ENCODE measurements around the gene E2F6. TPM values are rescaled to one million over a fixed set of nuclear protein-coding genes. Genes with fewer than 3 reads are reported as not detected.
"Not testable (repeated sequence)": the region's sequence is repeated elsewhere in the genome, so short reads cannot be mapped to it uniquely, and the experiment has no call there.

The E2F6 gene
- polyA plus RNA-seq, 3 donors from 2014 or later = 2.8 to 7.6 (median 6.6) TPM

DNA sequence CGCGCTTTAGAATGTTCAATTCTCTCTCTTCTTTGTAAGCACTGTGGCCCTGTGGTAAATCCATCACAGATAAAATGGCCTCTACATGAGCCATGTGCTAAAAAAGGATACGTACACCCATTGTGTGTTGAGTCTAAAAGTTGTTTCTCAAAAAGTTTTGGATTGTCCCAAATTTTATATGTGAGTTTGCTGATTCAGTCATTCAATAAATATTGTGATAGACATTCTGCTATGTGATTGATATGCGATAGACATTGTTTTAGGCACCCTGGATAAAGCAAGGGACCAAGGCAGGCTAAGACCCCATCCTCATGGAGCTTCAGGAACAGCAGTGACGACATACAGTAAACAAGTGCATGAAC is 53.5 kb downstream of the E2F6 start:
- Mint-ChIP-seq H3K4me1 (no peaks in the 10 kb centered on the region), H3K27ac (no peak overlapping the region), H3K36me3 (no peaks in the 10 kb centered on the region), H3K27me3 (ENCODE audit: low read depth in 3 of 3) (peaks cover 1 to 10% (median 6%) of the 10 kb centered on the region in 3 donors), H3K9me3 (peaks cover 0 to 2% (median 0%) of the 10 kb centered on the region in 6 donors), H3K4me3 (no peak overlapping the region)
- DNase-seq = no peak

DNA sequence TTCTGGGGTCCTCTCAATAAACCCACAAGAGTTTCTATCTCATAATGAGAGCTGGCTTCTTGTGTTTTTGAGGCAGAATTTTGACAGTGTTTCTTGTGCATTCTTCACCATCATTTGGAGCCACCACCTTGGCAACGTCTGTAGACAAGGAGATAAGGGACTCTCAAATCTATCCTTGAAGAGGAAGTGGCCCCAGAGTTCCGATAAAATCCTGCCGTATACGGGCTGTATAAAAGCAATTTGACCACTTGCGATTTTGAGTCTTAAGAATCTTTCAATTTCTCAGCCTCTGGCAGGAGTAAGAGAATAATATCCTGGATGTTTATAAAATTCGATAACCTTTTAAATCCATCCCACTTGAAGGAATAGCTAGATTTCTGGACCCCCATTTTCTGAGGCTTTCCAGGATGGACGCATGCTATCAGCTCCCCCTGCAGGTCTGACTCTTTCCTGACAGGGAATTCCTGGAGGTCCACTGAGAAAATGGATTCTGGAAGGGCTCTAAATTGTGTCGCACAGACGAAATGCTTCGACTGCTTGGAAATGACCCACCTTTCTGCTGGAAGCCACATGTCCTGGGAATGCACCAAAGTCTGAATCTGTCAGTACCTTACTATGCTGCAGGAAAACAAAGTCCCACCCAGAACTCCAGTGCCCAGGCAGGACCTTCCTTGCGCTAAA is 54.1 kb downstream of the E2F6 start:
- no peaks in the 10 kb centered on the region for H3K36me3 Mint-ChIP-seq
- DNase-seq = no peak
- H3K4me3 Mint-ChIP-seq = no peak overlapping the region
- H3K27ac Mint-ChIP-seq = no peak overlapping the region
- peaks cover 0 to 2% (median 0%) of the 10 kb centered on the region in 6 donors for H3K9me3 Mint-ChIP-seq
- no peaks in the 10 kb centered on the region for H3K4me1 Mint-ChIP-seq
- H3K27me3 Mint-ChIP-seq (ENCODE audit: low read depth in 3 of 3) = peaks cover 1 to 11% (median 6%) of the 10 kb centered on the region in 3 donors

DNA sequence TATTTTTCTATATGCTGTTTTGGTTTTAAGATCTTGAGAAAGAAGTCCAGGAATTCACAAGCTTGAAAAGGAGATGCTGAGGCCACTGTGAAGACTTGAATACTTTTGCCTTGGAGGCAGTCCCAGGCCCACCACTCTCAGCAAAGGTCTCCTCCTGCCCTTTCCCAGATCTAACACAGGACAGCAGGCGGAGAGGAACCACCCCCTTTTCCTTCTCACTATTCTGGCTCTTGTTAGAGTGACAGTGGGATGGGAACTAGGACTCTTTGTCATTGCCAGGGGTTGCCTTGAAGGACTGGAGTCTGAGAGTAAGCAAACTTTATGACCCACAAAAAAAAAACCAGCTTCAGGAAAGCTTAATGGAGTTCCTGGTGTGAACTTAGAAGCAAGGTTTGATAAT is 54.7 kb downstream of the E2F6 start:
- H3K36me3 Mint-ChIP-seq = no peaks in the 10 kb centered on the region
- no peak for DNase-seq
- no peak overlapping the region for H3K27ac Mint-ChIP-seq
- no peak overlapping the region for H3K4me3 Mint-ChIP-seq
- peaks cover 0 to 2% (median 0%) of the 10 kb centered on the region in 6 donors for H3K9me3 Mint-ChIP-seq
- H3K4me1 Mint-ChIP-seq = no peaks in the 10 kb centered on the region
- H3K27me3 Mint-ChIP-seq (ENCODE audit: low read depth in 3 of 3) = peaks cover 1 to 9% (median 6%) of the 10 kb centered on the region in 3 donors

DNA sequence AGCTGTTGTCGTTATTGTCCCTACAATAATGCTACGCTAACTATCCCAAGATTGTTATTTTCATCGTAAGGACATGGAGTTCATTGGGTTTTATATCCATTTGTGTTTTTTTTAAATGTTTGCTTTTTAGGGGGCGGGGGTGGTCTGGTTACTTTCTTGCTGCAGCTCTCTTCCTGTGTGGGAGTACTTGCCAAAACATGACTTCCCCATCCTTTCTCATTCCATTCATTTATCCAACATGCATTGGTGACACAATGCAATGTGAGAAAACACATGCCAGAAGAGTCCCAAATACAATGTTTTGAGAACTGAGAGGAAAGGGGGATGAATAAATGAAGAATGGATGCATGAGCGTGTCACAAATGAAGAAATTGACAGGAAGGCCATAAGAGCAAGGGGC is 55.9 kb downstream of the E2F6 start:
- no peaks in the 10 kb centered on the region for H3K36me3 Mint-ChIP-seq
- H3K27ac Mint-ChIP-seq = no peak overlapping the region
- no peaks in the 10 kb centered on the region for H3K9me3 Mint-ChIP-seq
- no peak for DNase-seq
- peaks cover 1 to 9% (median 6%) of the 10 kb centered on the region in 3 donors for H3K27me3 Mint-ChIP-seq (ENCODE audit: low read depth in 3 of 3)
- H3K4me1 Mint-ChIP-seq = no peaks in the 10 kb centered on the region
- no peak overlapping the region for H3K4me3 Mint-ChIP-seq

DNA sequence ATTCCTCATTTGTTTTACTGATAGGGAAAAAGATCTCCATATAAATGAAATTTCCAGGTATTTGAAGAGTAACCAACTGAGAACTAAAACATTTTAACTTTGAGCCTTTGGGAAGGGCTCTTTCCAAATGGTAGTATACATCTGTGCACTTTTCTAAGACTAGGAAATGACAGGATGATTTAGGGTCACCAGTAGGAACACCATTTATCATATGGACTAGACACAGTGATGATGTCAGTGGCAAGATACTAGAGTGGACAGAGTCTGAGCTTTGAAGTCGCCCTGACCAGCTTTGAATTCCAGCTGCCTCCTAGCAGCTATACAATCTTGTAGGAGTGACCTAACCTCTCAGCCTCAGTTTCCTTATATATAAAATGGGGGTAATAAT is 56.4 kb downstream of the E2F6 start:
- H3K27ac Mint-ChIP-seq = no peak overlapping the region

DNA sequence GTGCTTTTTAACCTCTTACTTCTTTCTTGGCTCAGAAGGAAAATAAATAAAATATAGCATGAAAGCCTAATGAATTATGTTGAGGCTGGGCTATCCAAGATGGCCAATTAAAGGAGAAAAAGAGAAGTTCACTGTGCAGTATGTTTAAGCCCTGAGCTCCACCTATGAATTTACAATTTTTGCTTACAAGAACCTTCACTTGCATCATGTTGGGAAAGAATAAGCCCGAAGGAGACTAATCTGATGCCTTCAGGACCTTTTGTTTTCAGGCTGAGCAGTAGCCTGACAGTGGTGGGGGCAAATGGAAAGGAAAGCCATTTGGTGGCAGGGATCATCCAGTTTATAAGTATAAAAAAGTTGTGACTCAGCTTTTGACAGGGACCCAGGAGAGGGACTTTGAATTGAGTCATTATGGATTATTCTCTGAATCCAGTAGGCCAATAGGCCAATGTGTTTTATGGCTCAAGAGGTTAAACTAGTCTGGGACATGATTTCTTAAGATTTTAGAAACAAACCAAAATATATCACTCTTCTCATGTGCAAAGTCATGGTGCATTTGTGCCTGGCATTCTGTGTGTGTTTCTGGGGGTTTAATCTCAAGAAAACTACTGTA is 56.9 kb downstream of the E2F6 start:
- Mint-ChIP-seq H3K36me3 (no peaks in the 10 kb centered on the region), H3K27ac (no peak overlapping the region), H3K4me1 (no peaks in the 10 kb centered on the region), H3K4me3 (no peak overlapping the region), H3K9me3 (no peaks in the 10 kb centered on the region), H3K27me3 (ENCODE audit: low read depth in 3 of 3) (peaks cover 1 to 10% (median 6%) of the 10 kb centered on the region in 3 donors)
- no peak for DNase-seq

More for the DNA sequence above, 56.4 kb downstream of the E2F6 start:
- Mint-ChIP-seq H3K27me3 (ENCODE audit: low read depth in 3 of 3) (peaks cover 1 to 9% (median 6%) of the 10 kb centered on the region in 3 donors), H3K36me3 (no peaks in the 10 kb centered on the region), H3K4me3 (no peak overlapping the region), H3K4me1 (no peaks in the 10 kb centered on the region), H3K9me3 (no peaks in the 10 kb centered on the region)
- no peak for DNase-seq

DNA sequence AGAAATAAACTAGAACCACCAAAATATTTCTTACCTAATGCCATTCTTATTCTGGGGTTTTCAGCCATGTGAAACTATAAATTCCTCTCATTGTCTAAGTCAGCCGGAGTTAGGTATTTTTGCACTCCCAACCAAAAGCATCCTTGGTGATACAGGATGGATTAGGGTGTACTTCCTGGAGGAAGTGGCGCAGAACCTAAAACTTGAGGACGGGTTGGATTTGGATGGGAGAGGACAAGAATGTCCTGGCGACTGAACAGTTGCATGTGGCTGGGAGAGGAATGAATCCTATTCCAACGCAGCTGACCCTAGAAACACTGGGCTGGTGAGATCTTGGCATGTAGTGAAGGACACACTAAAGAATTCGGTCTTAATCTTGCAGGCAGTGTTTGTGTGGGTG is 58.5 kb downstream of the E2F6 start:
- Mint-ChIP-seq H3K27me3 (ENCODE audit: low read depth in 3 of 3) (peaks cover under 1 to 8% (median 1%) of the 10 kb centered on the region in 3 donors), H3K36me3 (no peaks in the 10 kb centered on the region), H3K9me3 (no peaks in the 10 kb centered on the region), H3K4me1 (peaks cover 0 to 2% of the 10 kb centered on the region in 2 donors), H3K27ac (no peak overlapping the region), H3K4me3 (no peak overlapping the region)
- no peak for DNase-seq

DNA sequence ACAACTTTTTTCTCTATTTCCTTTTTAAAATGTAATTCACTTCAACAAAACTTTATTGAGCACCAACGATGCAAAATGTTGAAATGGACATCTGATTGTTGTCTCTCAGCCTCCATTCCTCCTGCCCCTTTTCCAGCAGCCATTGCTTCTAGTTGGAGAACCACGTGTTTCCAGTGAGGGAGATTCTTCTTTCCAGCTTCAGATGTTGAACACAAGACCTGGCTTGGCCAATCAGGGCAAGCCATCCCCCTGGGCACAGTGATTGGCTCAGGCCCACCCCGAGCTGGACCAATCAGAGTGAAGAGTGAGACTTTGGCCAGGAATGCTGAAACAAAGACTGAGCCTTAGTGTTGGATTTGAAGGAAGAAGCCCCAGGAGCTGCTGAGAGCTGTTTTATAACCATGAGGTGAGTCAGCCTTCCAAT is 59.0 kb downstream of the E2F6 start:
- no peak for DNase-seq
- Mint-ChIP-seq H3K9me3 (no peaks in the 10 kb centered on the region), H3K27ac (no peak overlapping the region), H3K27me3 (ENCODE audit: low read depth in 3 of 3) (peaks cover 0 to 8% (median 1%) of the 10 kb centered on the region in 3 donors), H3K36me3 (no peaks in the 10 kb centered on the region), H3K4me3 (no peak overlapping the region), H3K4me1 (peaks cover 0 to 2% of the 10 kb centered on the region in 2 donors)

DNA sequence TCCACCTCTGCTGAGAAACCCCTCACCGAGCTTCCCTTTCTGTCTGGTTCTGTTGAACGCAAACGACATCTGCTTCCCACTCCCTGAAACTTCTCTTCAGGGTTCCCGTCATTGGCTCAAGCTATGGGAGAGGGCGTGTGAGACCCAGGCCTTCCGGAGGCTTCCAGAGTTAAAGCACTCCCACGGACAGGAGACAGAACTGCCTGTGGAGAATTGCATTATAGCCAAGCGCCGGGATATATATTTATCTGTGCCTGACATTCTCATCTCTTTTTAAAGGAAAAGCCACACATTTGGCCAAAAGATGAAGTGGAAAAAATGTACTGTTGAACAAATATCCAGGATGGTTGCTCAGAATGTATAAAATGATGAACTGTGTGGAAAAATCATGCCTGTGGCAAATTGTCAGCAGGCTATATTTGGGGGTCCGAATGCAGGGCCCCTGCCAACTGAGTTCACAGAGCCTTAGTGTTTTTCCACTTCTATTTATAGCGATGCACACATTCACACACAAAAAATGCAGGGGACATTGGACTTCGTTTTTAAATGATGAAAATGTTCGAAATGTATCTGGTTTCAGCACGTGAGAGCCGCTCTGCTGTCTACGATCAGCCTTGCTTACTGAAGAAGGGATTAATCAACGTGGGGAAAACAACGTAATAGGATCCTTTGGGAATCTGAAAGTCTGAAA is 59.5 kb downstream of the E2F6 start:
- H3K27me3 Mint-ChIP-seq (ENCODE audit: low read depth in 3 of 3) = peaks cover 0 to 8% (median 1%) of the 10 kb centered on the region in 3 donors
- H3K27ac Mint-ChIP-seq = no peak overlapping the region
- no peaks in the 10 kb centered on the region for H3K9me3 Mint-ChIP-seq
- H3K4me3 Mint-ChIP-seq = no peak overlapping the region
- peaks cover 0 to 2% of the 10 kb centered on the region in 2 donors for H3K4me1 Mint-ChIP-seq
- no peak for DNase-seq
- no peaks in the 10 kb centered on the region for H3K36me3 Mint-ChIP-seq

DNA sequence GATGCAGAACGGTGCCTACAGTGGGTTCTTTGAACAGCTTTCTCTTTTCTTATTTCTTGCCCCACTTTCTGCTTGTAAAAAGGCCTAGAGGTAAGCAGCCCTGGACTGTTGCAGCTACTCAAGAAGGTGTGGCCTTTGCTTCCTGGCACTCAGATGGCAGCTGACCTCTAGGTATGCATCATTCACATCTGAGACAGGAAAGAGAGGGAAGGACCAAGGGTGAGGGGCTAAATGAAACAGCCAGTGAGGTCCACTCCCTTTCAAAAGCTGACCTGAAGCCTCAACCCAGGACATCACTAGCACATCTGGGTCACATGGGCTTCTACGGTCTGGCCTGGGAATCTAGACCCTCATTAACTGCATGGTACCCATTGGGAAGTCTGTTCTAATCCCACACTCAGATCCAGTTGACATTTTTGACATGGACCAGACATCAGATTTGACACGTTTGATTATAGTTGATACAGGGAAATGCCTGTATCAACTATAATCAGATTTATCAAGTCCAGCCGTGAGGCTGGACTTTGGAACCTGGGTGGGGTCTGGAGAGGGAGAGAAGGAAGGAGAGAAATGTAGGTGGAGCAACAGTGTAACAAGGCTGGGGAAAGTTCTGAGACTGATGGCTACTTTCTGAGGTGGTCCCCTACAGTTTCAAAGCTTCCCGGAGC is 60.2 kb downstream of the E2F6 start:
- no peaks in the 10 kb centered on the region for H3K36me3 Mint-ChIP-seq
- no peaks in the 10 kb centered on the region for H3K9me3 Mint-ChIP-seq

DNA sequence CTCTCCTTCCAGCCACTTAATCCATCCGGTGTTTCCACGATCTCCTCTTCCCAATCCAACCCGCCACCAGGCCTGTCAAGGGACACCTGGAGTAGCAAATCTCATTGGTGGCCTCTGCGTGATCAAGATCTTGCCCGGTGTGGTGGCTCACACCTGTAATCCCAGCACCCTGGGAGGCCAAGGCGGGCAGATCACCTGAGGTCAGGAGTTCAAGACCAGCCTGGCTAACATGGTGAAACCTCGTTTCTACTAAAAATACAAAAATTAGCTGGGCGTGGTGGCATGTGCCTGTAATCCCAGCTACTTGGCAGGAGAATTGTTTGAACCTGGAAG is 60.9 kb downstream of the E2F6 start:
- H3K4me1 Mint-ChIP-seq; H3K27ac Mint-ChIP-seq; H3K9me3 Mint-ChIP-seq; DNase-seq; H3K4me3 Mint-ChIP-seq; H3K36me3 Mint-ChIP-seq; H3K27me3 Mint-ChIP-seq (ENCODE audit: low read depth in 3 of 3): not testable (repeated sequence)

More for the DNA sequence above, 60.2 kb downstream of the E2F6 start:
- no peak overlapping the region for H3K27ac Mint-ChIP-seq
- H3K4me3 Mint-ChIP-seq = no peak overlapping the region
- DNase-seq = no peak
- peaks cover 0 to 2% of the 10 kb centered on the region in 2 donors for H3K4me1 Mint-ChIP-seq
- peaks cover 0 to 7% (median 1%) of the 10 kb centered on the region in 3 donors for H3K27me3 Mint-ChIP-seq (ENCODE audit: low read depth in 3 of 3)

DNA sequence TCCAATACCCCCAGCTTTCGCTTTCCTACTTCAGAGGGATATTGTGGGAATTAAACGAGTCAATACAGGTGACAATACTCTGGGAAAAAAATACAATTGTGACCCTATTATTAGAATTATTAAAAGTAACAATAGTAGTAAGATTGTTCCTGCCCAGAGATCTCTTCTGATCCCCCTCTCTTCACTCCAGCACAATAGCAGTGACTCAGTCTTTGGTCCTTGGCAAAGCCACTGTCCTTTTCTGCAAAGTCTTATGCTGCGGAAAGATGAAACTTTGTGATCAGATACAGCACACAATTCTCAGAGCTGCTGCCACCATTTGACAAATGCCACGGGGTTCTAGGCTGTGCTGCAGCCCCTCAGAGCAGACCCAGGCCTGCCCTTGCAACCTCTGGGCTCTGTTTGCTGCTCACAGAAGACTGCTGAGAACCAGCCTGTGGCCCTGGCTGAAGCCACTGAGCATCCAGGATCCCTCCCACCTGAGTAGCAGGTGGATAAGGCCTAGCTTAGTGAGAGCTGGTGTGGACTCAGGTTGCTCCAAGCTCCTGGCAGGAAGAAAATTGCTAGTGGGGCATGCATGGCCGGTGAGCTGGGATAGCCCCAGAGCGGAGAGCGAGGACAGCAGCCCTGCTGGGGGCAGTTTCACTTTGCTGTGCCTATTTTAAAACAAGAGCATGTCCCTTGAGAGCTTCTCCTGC is 61.4 kb downstream of the E2F6 start:
- Mint-ChIP-seq H3K27me3 (ENCODE audit: low read depth in 3 of 3) (peaks cover 0 to 6% (median 3%) of the 10 kb centered on the region in 3 donors), H3K4me1 (peaks cover 0 to 2% of the 10 kb centered on the region in 2 donors), H3K27ac (no peak overlapping the region), H3K36me3 (no peaks in the 10 kb centered on the region), H3K9me3 (no peaks in the 10 kb centered on the region), H3K4me3 (no peak overlapping the region)
- DNase-seq = no peak

DNA sequence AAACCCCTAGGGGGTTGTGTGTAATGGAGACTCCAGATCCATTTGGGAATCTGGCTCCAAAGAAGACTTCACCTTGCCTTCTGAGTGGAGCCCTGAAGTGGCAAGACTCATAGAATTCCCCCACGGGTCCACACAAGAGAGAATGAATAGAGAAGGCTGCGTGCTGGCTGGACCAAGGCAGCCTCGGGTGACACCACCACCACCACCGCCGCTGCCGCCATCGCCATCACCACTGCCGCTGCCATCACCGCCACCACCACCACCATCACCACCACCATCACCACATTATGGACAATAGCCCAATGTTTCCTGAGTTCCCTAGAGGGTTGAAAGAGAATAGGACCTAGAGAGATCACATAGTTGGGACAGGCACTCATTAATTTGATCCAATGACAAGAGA is 63.5 kb downstream of the E2F6 start:
- Mint-ChIP-seq H3K27me3 (ENCODE audit: low read depth in 3 of 3) (peaks cover 0 to 4% (median 3%) of the 10 kb centered on the region in 3 donors), H3K27ac (no peak overlapping the region), H3K4me1 (peaks cover 0 to 2% of the 10 kb centered on the region in 2 donors), H3K9me3 (no peaks in the 10 kb centered on the region), H3K4me3 (no peak overlapping the region), H3K36me3 (no peaks in the 10 kb centered on the region)
- no peak for DNase-seq
